ENCODE measurements around the gene PARD6G. TPM values are rescaled to one million over a fixed set of nuclear protein-coding genes. Genes with fewer than 3 reads are reported as not detected.

Gene PARD6G
- total and polyA plus RNA-seq, 3 donors from 2014 or later = 3.0 to 7.5 (median 5.3) TPM

GRCh38 chr18:80112624-80113248 is 134.6 kb downstream of the PARD6G start:
- Histone ChIP-seq H3K27ac (no peak overlapping the region), H3K4me3 (no peak overlapping the region), H3K4me1 (peaks cover 18% of the 10 kb centered on the region), H3K27me3 (no peaks in the 10 kb centered on the region), H3K36me3 (ENCODE audit: low read depth, missing control alignments) (no peaks in the 10 kb centered on the region), H3K9me3 (no peaks in the 10 kb centered on the region)
- TF ChIP-seq POLR2A (IDR thresholded peaks at IDR 0.05) = no peak
- TF ChIP-seq CTCF (IDR thresholded peaks at IDR 0.05) = no peak
- DNase-seq = peak; percentile 36
- 6 to 11% methylated on average over 1 of the region's 1 CpG for WGBS, 2 donors
- intact Hi-C loops (cut with DNase I; ENCODE audit: low total_unique reads) = no loop called here

DNA sequence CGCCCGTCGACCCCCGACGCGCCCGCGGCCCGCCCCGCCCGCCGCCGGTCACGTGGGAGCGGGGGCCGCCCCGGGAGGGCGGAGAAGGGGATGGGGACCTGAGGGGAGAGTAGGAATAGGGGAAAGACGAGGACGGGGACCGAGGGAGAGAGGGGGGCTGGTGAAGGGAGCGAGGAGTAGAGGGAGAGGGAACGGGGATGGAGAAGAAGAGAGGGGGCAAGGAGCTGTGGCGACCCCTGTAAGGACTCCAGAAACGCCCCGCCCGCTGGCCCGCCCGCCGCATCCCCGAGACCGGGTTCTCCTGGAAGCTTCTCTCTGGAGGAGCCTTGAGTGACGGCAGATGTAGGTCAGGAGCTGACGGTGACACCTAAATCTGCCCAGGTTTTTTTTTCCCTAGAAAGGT is 137.6 kb downstream of the PARD6G start:
- Histone ChIP-seq H3K27ac (peak overlapping the region; percentile 69 to 93), H3K9me3 (no peaks in the 10 kb centered on the region), H3K4me3 (peak overlapping the region; percentile 76 to 85), H3K4me1 (peaks cover 18% of the 10 kb centered on the region), H3K27me3 (no peaks in the 10 kb centered on the region), H3K36me3 (ENCODE audit: low read depth, missing control alignments) (no peaks in the 10 kb centered on the region)
- intact Hi-C loops (cut with DNase I; ENCODE audit: low total_unique reads) = no loop called here
- 0 to 1% methylated on average over 29 to 34 of the region's 34 CpGs for WGBS, 2 donors
- TF ChIP-seq CTCF (IDR thresholded peaks at IDR 0.05) = no peak
- TF ChIP-seq POLR2A (IDR thresholded peaks at IDR 0.05) = no peak
- peak; percentile 70 for DNase-seq

DNA sequence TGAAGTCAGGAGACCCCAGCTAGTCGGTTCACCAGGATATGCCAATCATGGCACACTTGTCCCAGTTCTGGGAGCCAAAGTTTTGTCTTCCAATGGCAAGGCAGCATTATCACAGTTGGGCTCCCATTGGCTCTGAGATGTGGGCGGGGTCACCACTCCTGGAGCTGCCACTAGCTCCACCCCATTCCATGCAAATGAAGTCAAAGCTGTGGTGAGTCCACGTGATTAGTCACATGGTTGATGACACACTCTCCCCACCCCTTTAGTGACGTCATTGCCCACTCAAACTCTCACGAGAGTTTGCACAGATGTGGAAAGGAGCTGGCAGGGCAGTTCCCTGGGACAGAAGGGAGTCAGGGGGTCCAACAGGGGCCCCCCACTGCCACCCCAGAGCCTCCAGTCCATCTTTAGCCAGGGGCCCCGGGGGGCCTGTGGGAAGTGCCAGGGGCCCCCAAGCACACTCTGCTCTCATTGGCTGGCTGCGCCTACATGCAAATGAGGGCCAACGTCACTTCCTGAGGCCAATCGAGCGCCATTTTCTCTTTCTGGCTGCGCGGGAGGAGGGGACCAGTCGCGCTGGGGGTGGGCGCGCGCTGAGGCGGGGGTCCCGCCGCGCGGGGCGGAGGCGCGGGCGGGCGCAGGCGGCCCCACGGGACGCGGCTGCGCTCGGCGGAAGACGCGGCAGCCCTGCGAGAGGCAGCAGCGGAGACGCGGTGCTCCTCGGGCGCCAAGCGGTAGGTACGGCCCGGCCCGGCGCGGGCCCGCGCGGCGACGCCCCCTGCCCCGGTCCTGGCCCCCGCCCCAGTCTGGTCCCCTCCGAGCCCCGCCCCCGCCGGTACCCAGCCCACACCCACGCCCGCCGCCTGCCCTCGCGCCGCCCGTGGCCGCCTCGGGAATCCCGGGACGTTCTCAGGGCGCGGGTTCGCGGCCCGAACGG is 138.3 kb downstream of the PARD6G start, which contains the start of gene ADNP2:
Gene ADNP2 (plus strand): TSS at position 524 of the 937 bp plus-strand sequence. CDS start 8,281 bp downstream, outside the sequence.
- H3K27me3 ChIP-seq = no peaks in the 10 kb centered on the region
- H3K36me3 ChIP-seq (ENCODE audit: low read depth, missing control alignments) = no peaks in the 10 kb centered on the region
- peak within 1 kb of the TSS; percentile 88 to 93 for H3K27ac ChIP-seq
- peaks cover 18% of the 10 kb centered on the region for H3K4me1 ChIP-seq
- WGBS, 2 donors = 4% methylated on average over 37 to 39 of the region's 76 CpGs
- no peaks in the 10 kb centered on the region for H3K9me3 ChIP-seq
- H3K4me3 ChIP-seq = peak within 1 kb of the TSS; percentile 76 to 85
- DNase-seq = peak; percentile 94
- TF ChIP-seq POLR2A (IDR thresholded peaks at IDR 0.05) = no peak
- TF ChIP-seq CTCF (IDR thresholded peaks at IDR 0.05) = peak in 1 of 3 experiments; percentile 0
- intact Hi-C loops (cut with DNase I; ENCODE audit: low total_unique reads) = no loop called here

DNA sequence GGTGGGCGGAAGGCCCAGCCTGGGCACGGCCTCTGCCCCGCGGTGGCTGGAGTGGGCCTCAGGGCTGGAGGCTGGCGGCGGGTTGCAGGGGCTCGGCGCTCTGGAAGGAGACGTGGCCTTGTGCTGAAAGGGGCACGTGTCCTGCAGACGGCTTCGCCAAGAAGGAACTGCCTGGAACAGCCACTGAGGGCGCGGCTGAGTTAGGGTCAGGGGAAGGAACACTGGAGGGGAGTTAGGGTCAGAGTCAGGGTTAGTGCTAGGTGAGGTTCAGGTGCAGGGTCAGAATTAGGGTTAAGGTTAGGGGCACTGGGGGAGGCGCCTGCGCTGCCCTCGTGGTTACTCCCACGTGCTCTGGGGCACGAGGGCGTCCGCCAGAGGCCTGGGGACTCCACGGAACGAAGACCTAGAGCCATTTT is 139.2 kb downstream of the PARD6G start:
- intact Hi-C loops (cut with DNase I; ENCODE audit: low total_unique reads) = no loop called here
- TF ChIP-seq POLR2A (IDR thresholded peaks at IDR 0.05) (no peak), CTCF (IDR thresholded peaks at IDR 0.05) (no peak)
- DNase-seq = no peak
- Histone ChIP-seq H3K27me3 (no peaks in the 10 kb centered on the region), H3K27ac (peak overlapping the region in 1 of 2 donors; percentile 93), H3K9me3 (no peaks in the 10 kb centered on the region), H3K36me3 (ENCODE audit: low read depth, missing control alignments) (no peaks in the 10 kb centered on the region), H3K4me3 (no peak overlapping the region), H3K4me1 (peaks cover 11% of the 10 kb centered on the region)
- WGBS, 2 donors = 64 to 70% methylated on average over 23 of the region's 23 CpGs
